A549 treated with AZD9567 at 1 μM for 4 hours (cell line): ENCODE results near the gene NUPR2. TPM values are rescaled to one million over a fixed set of nuclear protein-coding genes. Genes with fewer than 3 reads are reported as not detected.

ENCODE experiments used
- total RNA-seq: library from RNA; stranded (reverse); fragments of 200-300 nt; extraction: Qiagen RNA extraction; gene quantifications from 5 replicates; pipeline ENCODE4 v1.2.3, GENCODE V29; 2022; ENCODE audit not compliant: insufficient read depth

The NUPR2 gene, protein sequence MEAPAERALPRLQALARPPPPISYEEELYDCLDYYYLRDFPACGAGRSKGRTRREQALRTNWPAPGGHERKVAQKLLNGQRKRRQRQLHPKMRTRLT
- total RNA-seq: not detected in 5 replicates

DNA sequence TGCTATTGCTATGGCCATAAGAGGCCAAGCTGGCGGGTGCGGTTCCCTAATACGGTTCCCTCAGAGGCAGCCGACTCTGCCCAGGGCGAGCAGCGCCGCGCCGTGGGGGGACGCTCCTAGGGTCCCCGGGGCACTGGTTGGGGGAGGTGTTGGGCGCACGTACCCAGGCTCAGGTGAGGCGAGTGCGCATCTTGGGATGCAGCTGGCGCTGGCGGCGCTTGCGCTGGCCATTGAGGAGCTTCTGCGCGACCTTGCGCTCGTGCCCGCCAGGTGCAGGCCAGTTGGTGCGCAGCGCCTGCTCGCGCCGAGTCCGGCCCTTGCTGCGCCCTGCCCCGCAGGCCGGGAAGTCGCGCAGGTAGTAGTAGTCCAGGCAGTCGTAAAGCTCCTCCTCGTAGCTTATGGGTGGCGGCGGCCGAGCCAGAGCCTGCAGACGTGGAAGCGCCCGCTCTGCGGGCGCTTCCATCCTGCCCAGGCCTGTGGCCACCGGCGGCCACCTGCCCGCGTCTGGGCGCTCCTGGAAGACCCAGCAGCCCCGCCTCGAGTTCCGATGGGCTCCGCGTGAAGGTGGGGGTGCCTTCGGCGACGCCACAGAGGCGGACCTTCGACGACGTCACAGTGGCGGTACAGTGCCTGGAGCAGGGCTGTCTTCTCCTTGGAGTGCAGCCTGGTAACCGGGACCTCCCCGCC, at the start of gene NUPR2:
NUPR2 (minus strand) TSS at position 566 of the 687 bp plus-strand sequence; CDS start at position 463, 103 bp downstream.

DNA sequence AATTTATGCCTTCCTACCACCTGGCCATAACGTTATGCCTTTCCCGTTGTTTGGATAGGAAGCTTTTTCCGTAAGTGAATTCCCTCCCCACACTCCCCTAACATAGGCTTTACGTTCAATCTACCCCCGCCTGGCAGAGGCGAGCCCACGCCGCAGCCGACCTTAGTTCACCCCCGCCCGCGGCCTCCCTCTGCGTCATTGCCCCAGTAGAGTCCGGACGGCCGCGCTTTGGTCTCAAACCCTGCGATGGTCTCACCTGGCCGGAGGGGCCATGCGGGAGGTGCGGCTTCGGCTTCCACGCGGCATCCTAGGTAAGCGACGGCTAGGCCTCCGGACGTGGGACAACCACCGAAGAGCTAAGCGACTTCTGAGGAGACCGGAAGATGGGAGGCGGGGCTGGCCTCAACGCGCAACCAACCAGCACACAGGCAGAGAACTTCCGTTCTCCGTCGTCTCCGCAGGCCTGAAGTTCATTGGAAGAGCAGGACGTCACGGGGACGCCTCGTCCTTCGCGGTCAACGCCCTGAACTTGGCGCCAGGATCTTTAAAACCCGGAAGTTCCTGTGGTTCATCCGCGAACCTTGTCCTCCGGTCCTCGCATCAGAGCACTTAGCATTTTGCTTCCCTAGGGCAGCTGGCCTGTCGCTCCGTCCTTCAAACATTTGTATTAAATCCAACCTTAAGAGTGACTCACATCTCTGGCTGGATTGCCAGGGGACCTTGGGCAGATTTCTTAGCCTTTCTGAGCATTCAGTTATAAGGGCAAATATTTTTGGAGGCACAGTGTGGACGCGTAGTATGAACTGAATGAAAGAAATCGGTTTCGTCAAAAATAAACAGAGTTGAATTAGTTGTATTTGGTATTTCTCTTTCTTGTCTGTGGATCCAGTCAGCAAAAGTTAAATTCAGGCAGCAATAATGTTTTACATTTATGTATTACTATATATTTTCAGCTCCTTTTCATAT, 9.8 kb downstream of the NUPR2 start, which contains the start of gene CHCHD2:
CHCHD2 (minus strand) TSS at position 369 of the 966 bp plus-strand sequence; CDS start at position 306, 63 bp downstream.

DNA sequence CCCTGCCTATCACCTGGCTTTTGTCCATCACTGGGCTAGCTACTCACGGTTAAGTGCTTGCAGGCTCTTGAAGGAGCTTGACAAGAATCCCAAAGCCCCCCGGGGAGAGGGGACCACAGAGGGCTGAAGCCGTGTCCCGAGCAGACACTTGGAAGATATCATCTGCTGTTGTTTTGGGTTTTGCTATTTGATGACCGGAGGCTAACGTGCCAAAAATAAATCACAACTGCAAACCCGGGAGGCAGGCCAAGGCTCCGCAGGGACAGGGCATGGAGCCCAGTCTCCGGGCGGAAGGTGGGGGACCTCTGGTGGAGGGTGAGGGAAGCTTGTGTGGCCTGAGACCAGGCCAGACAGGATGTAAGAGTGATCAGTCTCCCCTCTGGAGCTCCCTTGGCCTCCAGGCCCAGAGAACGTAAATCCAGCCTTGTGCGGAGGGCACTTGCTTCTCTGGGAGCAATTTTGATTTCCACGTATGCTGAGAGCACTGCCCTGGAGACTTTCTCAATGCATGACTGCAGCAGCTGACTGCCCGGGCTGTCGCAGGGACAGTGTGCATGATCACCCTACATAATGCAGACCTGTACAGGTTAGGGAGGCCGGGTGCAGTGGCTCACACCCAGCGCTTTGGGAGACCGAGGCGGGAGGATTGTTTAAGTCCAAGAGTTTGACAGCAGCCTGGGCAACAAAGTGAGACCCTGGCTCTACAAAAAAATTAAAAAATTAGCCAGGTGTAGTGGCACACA, 23.3 kb downstream of the NUPR2 start, which contains the start of gene PHKG1:
PHKG1 (minus strand) TSS at position 164 of the 743 bp plus-strand sequence. CDS start 4,011 bp downstream, outside the sequence.

Other genes with a start within 250 kb of the NUPR2 start
- 0.62 to 1.3 TPM (median 0.77 TPM) in 5 replicates for gene ZNF713, start 229.0 kb downstream of the NUPR2 start, total RNA-seq
- 20.2 to 29.2 TPM (median 27.1 TPM) in 5 replicates for gene MRPS17, start 164.5 kb downstream of the NUPR2 start, total RNA-seq
- gene NIPSNAP2, start 151.8 kb downstream of the NUPR2 start, total RNA-seq: 42.1 to 54.9 TPM (median 54.6 TPM) in 5 replicates
- gene PSPH, start 65.0 kb downstream of the NUPR2 start, total RNA-seq: 22.1 to 30.0 TPM (median 22.2 TPM) in 5 replicates
- 268 to 329 TPM (median 271 TPM) in 5 replicates for gene CCT6A, start 64.7 kb downstream of the NUPR2 start, total RNA-seq
- gene SUMF2, start 52.1 kb downstream of the NUPR2 start, total RNA-seq: 110 to 140 TPM (median 113 TPM) in 5 replicates
- gene PHKG1, start 23.5 kb downstream of the NUPR2 start, total RNA-seq: 0.61 to 0.99 TPM (median 0.80 TPM) in 4 of 5 replicates, not detected in the other
- 632 to 755 TPM (median 702 TPM) in 5 replicates for gene CHCHD2, start 9.9 kb downstream of the NUPR2 start, total RNA-seq